OCI-LY3 (cell line): ENCODE data around the gene PARD3.

ENCODE experiments used
- H2AFZ ChIP-seq: fragments of 200-600, 300-600 bp; shearing (Covaris generic); 2 replicates; pipeline ENCODE4 v1.6.0; 2014; ENCODE audit warnings: antibody characterized with exemption, low read depth, low read length
- H3K27ac ChIP-seq: fragments of 200-600, 300-600 bp; sonication (generic); 2 replicates; pipeline ENCODE4 v1.5.1; 2014; ENCODE audit warnings: mild to moderate bottlenecking, low read length, moderate library complexity, mixed read lengths
- H3K27me3 ChIP-seq: fragments of 200-600, 300-600 bp; sonication (generic); 2 replicates; pipeline ENCODE4 v1.6.1; 2014; ENCODE audit warnings: low read depth, low read length, mixed read lengths
- H3K36me3 ChIP-seq: fragments of 200-600, 300-600 bp; sonication (generic); replicated peaks from 2 replicates; pipeline ENCODE3; 2014; ENCODE audit warnings: low read depth, low read length, mixed read lengths
- H3K4me1 ChIP-seq: fragments of 300-600, 200-600 bp; sonication (generic); 2 replicates; pipeline ENCODE4 v1.6.1; 2014; ENCODE audit warnings: low read length, mixed read lengths
- H3K4me2 ChIP-seq: fragments of 200-600, 300-600 bp; sonication (generic); 2 replicates; pipeline ENCODE4 v1.6.1; 2014; ENCODE audit warnings: low read length, mixed read lengths
- H3K4me3 ChIP-seq: fragments of 300-600, 200-600 bp; sonication (generic); 2 replicates; pipeline ENCODE4 v1.5.1; 2014; ENCODE audit warnings: antibody characterized with exemption, mild to moderate bottlenecking, low read length, moderate library complexity
- H3K79me2 ChIP-seq: fragments of 300-600, 200-600 bp; shearing (Covaris generic); 2 replicates; pipeline ENCODE4 v1.6.1; 2014; ENCODE audit warnings: mild to moderate bottlenecking, low read length, mixed read lengths
- H3K9ac ChIP-seq: fragments of 300-600, 200-600 bp; shearing (Covaris generic); 2 replicates; pipeline ENCODE4 v1.6.0; 2014; ENCODE audit warnings: mild to moderate bottlenecking, low read length, moderate library complexity
- H3K9me3 ChIP-seq: fragments of 200-600, 300-600 bp; shearing (Covaris generic); 2 replicates; pipeline ENCODE4 v1.6.1; 2014; ENCODE audit warnings: low read length, mixed read lengths; ENCODE audit not compliant: insufficient read depth
- H4K20me1 ChIP-seq: fragments of 200-600, 300-600 bp; sonication (generic); 2 replicates; pipeline ENCODE4 v1.6.1; 2016; ENCODE audit warnings: low read length, mixed read lengths; ENCODE audit not compliant: insufficient read depth
- EZH2phosphoT487 ChIP-seq: fragments of 200-600 bp; shearing (Covaris generic); IDR thresholded peaks from 2 replicates; pipeline ENCODE4 v1.6.1; 2018; ENCODE audit warnings: antibody characterized with exemption, mixed run types, low read depth
- TF ChIP-seq, protein P1 (sequence below): fragments of 200-600, 300-600 bp; sonication (generic); IDR thresholded peaks from 2 replicates; pipeline ENCODE4 v1.5.1; 2014; ENCODE audit warnings: antibody characterized with exemption, low read length, low read depth

Gene PARD3

GRCh38 chr10:34249634-34250033, 565.5 kb downstream of the PARD3 start:
- H3K4me2 ChIP-seq, result no peak overlapping the region
- TF ChIP-seq, protein P1, sequence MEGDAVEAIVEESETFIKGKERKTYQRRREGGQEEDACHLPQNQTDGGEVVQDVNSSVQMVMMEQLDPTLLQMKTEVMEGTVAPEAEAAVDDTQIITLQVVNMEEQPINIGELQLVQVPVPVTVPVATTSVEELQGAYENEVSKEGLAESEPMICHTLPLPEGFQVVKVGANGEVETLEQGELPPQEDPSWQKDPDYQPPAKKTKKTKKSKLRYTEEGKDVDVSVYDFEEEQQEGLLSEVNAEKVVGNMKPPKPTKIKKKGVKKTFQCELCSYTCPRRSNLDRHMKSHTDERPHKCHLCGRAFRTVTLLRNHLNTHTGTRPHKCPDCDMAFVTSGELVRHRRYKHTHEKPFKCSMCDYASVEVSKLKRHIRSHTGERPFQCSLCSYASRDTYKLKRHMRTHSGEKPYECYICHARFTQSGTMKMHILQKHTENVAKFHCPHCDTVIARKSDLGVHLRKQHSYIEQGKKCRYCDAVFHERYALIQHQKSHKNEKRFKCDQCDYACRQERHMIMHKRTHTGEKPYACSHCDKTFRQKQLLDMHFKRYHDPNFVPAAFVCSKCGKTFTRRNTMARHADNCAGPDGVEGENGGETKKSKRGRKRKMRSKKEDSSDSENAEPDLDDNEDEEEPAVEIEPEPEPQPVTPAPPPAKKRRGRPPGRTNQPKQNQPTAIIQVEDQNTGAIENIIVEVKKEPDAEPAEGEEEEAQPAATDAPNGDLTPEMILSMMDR, result no peak
- no peak for TF ChIP-seq EZH2phosphoT487
- no peak overlapping the region for H2AFZ ChIP-seq
- no peaks in the 10 kb centered on the region for H4K20me1 ChIP-seq
- no peak overlapping the region for H3K27ac ChIP-seq
- no peaks in the 10 kb centered on the region for H3K4me1 ChIP-seq
- H3K4me3 ChIP-seq, result no peak overlapping the region
- no peaks in the 10 kb centered on the region for H3K9me3 ChIP-seq
- no peaks in the 10 kb centered on the region for H3K27me3 ChIP-seq
- H3K36me3 ChIP-seq, result no peaks in the 10 kb centered on the region
- H3K79me2 ChIP-seq, result no peaks in the 10 kb centered on the region
- no peak overlapping the region for H3K9ac ChIP-seq

- no peak overlapping the region for H3K9ac ChIP-seq
- no peak overlapping the region for H3K4me3 ChIP-seq
- H3K36me3 ChIP-seq, result no peaks in the 10 kb centered on the region
- no peak overlapping the region for H3K4me2 ChIP-seq
- H2AFZ ChIP-seq, result no peak overlapping the region
- TF ChIP-seq, protein P1, result no peak
- TF ChIP-seq EZH2phosphoT487, result no peak
- H3K27me3 ChIP-seq, result no peaks in the 10 kb centered on the region
- H3K27ac ChIP-seq, result no peak overlapping the region
- H3K4me1 ChIP-seq, result no peaks in the 10 kb centered on the region
- H3K79me2 ChIP-seq, result no peaks in the 10 kb centered on the region
- H3K9me3 ChIP-seq, result no peaks in the 10 kb centered on the region
- no peaks in the 10 kb centered on the region for H4K20me1 ChIP-seq
These were observed 567.5 kb downstream of the PARD3 start for GRCh38 chr10:34247560-34247959.

DNA sequence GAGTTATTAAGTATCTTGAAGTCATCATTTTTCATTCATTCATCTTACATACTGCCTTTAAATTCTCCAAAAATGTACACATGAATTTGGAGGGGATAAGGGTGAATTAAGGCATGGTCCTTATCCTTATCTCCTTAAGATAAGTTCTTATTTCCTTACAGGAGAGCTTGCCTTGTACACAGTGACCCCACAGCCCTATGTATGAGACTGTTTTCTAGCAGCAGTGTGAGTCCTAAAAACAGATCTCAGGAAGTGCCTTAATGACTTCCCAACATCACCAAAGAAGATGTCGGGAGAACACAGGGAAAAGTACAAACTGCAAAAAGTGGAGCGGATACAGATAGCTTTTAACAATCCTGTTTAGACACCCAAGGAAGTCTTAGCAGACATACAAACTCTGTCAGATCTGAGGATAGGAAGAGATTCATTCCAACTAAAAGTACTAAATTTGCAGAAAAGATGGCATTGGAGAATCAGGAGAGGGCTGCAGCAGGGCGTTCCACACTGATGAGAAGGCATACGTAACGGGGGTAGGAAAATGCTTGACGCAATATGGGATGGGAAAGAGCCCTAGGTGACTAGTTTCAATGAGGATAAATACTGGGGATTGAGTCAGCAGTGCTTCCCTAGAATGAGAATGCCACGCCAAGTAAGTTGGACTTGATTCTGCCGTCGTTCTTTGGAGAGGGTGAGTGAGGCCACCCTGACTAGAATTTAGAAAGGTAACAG, 570.2 kb downstream of the PARD3 start:
- no peak for TF ChIP-seq EZH2phosphoT487
- TF ChIP-seq, protein P1, result no peak
- Histone ChIP-seq H3K27me3 (no peaks in the 10 kb centered on the region), H4K20me1 (no peaks in the 10 kb centered on the region), H3K9ac (no peak overlapping the region), H3K9me3 (no peaks in the 10 kb centered on the region), H3K4me2 (no peak overlapping the region), H3K4me1 (no peaks in the 10 kb centered on the region), H3K27ac (no peak overlapping the region), H3K36me3 (no peaks in the 10 kb centered on the region), H2AFZ (no peak overlapping the region), H3K79me2 (no peaks in the 10 kb centered on the region), H3K4me3 (no peak overlapping the region)

DNA sequence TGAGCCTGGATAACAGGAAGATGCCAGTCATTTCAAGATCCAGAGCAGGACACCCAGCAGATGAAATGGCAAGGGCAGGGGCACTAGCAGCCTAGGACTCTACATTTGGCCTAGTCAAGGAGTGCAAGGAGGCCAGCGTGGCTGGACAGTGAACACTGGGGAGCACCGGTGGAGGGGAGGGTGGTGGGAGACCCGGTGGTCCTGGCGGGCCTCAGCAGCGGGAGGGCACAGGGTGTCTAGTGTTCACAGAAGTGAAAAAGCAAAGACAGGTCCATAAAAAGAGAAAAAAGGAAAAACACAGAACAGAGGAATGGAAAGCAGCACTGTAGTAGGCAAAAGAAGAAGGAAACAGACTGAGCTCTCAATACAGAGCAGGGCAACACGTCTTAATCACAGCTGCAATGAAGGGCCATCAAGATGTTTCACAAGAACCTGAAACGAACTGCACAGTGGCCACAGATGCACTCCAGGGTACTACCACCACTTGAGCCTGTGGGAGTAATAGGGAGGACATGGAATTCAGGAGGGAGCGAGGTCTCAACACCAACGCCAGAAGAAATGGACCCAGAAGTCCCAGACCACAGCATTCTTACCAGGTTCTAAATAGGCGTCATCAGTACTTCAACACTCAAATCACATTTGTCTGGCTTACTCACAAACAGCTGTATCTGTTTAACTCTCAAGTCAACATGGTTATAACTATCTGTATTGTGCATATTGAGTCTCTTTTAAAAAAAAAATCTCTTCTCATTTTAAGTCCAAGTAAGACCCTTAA, 573.7 kb downstream of the PARD3 start:
- Histone ChIP-seq H2AFZ (no peak overlapping the region), H3K36me3 (no peaks in the 10 kb centered on the region), H3K27me3 (no peaks in the 10 kb centered on the region), H3K4me1 (no peaks in the 10 kb centered on the region), H3K4me3 (no peak overlapping the region), H3K9ac (no peak overlapping the region), H4K20me1 (no peaks in the 10 kb centered on the region), H3K4me2 (no peak overlapping the region), H3K79me2 (no peaks in the 10 kb centered on the region), H3K9me3 (no peaks in the 10 kb centered on the region), H3K27ac (no peak overlapping the region)
- TF ChIP-seq, protein P1, result no peak
- TF ChIP-seq EZH2phosphoT487, result no peak
